A549 (cell line): ENCODE measurements around the gene ANKRA2.

Experiments
- CTCF ChIP-seq: fragments of >200 bp; sonication (Bioruptor Twin); formaldehyde crosslinking; IDR thresholded peaks from 3 replicates; pipeline ENCODE4 v1.5.1; 2016
- JUN ChIP-seq, 2 experiments: fragments of >200 bp; sonication (Bioruptor Twin); formaldehyde crosslinking; IDR thresholded peaks; 2 replicates in 1 of 2; 3 replicates in 1 of 2; pipeline ENCODE4 v1.6.1; 2016 to 2017
- ZSCAN20 ChIP-seq: fragments of 250-450 bp; sonication (Bioruptor Pico); IDR thresholded peaks from 2 replicates; pipeline ENCODE4 v1.8.0; 2022; ENCODE audit warnings: mild to moderate bottlenecking, moderate library complexity
- TF ChIP-seq, protein P1 (sequence below): IDR thresholded peaks from 2 replicates; pipeline ENCODE4 v1.6.1; 2012

- TF ChIP-seq JUN (IDR thresholded peaks at IDR 0.05) (no peak), CTCF (no peak), ZSCAN20 (CRISPR knock-in tag) (no peak)
- TF ChIP-seq, protein P1, sequence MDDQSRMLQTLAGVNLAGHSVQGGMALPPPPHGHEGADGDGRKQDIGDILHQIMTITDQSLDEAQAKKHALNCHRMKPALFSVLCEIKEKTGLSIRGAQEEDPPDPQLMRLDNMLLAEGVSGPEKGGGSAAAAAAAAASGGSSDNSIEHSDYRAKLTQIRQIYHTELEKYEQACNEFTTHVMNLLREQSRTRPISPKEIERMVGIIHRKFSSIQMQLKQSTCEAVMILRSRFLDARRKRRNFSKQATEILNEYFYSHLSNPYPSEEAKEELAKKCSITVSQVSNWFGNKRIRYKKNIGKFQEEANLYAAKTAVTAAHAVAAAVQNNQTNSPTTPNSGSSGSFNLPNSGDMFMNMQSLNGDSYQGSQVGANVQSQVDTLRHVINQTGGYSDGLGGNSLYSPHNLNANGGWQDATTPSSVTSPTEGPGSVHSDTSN = no peak
Observed at GRCh38 chr5:73615085-73615484, 49.6 kb upstream of the ANKRA2 start.
